K562 (cell line): ENCODE data around the gene ZMAT3.

Experiments
- CBX2 ChIP-seq: fragments of 200-600 bp; sonication (generic); IDR thresholded peaks from one replicate; pipeline ENCODE4 v1.6.1; 2012; ENCODE audit warnings: mild to moderate bottlenecking, low read length, inconsistent platforms; ENCODE audit not compliant: insufficient read depth, poor library complexity, severe bottlenecking
- HLTF ChIP-seq: fragments of 450-650 bp; IDR thresholded peaks from 2 replicates; pipeline ENCODE4 v1.6.1; 2016

DNA sequence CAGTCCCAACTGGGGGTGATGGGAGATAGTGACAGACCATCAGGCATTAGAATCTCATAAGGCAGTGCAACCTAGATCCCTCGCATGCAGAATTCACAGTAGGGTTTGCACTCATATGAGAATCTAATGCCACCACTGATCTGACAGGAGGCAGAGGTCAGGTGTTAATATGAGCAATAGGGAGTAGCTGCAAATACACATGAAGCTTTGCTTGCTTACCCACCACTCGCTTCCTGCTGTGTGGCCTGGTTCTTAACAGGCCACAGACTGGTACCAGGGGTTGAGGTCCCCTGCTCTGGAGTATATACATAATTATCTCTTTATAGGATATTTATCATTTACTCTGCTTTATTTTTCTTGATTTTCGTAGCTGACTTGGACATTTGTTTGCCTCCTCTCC is 36.0 kb upstream of the ZMAT3 start:
- TF ChIP-seq HLTF (no peak), CBX2 (no peak)
